ENCODE data around the gene ZNF81.

DNA sequence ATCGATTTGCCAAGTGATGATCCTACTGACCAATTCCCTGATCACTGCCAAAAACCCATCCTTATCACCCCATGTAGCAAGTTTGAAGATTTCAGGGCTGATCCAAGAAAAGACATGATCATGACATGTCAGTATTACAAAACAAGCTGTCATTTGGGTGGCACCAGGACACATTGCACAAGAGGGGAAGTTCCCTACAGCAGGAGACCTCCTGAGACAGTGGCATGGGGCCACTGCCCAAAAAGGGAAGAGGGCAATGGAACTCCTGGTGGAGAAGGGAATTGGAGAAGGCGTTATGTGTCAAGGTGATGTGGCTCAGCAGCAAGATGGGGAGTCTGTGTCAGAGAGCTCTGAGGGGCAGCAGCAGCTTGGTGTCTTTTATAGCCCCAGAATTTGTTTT is 123.7 kb downstream of the ZNF81 start:
- no peak for TF ChIP-seq CTCF (IDR thresholded peaks at IDR 0.05; ENCODE audit: low read length)
- no peak for TF ChIP-seq EZH2 (IDR thresholded peaks at IDR 0.05; ENCODE audit: borderline replicate concordance, low read length)
